ENCODE data around the gene RHNO1.

Gene RHNO1

GRCh38 chr12:2853626-2854025 is 23.4 kb upstream of the RHNO1 start:
- TF ChIP-seq CTCF (IDR thresholded peaks at IDR 0.05; ENCODE audit: insufficient read depth, low read depth, low read length, missing control alignments), result peak; percentile 62
- peak; percentile 28 for DNase-seq (ENCODE audit: low read depth)
- no peak overlapping the region for H3K4me3 ChIP-seq (ENCODE audit: low read depth, low read length)

DNA sequence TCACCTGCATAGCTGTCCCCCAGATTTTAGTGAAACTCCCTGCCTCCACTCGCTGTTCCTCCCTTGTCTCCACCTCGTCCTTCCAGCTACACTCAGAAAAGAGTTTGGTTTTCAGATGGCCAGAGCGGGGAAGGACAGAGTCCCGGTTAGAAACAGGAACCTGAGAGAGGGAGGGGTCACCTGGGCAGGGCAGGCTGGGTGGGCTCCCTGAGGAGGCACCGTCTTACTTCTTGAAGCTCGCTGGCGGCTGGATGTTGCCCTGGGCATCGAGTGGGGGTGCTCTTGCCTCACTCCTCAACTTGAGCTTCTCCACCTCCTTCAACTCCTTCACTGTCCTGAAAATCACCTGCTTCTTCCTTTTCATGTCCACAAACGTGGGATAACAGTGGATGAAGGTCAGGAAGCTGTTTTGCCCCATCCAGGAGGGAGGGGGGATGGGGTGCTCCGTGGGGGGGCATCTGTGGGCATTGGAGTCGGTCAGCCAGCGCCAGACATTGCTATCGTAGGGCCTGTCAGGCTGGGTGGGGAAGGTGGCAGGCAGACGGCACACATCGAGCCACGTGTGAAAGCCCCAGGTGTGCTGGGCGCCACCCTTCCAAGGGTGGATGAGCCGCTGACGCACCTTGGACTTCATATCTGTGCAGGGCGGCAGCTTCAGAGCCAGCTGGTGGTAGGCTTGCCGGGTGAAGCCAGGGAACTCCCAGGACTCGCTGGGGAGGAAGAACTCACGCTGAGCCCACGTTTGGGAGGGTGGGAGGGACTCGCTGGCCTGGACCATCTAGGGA is 22.2 kb upstream of the RHNO1 start:
- H3K4me3 ChIP-seq (ENCODE audit: low read depth, low read length), result no peak overlapping the region
- TF ChIP-seq CTCF (IDR thresholded peaks at IDR 0.05; ENCODE audit: insufficient read depth, low read depth, low read length, missing control alignments), result no peak
- no peak for DNase-seq (ENCODE audit: low read depth)

GRCh38 chr12:2855546-2855945 is 21.5 kb upstream of the RHNO1 start:
- DNase-seq (ENCODE audit: low read depth), result no peak
- no peak overlapping the region for H3K4me3 ChIP-seq (ENCODE audit: low read depth, low read length)
- TF ChIP-seq CTCF (IDR thresholded peaks at IDR 0.05; ENCODE audit: insufficient read depth, low read depth, low read length, missing control alignments), result no peak

DNA sequence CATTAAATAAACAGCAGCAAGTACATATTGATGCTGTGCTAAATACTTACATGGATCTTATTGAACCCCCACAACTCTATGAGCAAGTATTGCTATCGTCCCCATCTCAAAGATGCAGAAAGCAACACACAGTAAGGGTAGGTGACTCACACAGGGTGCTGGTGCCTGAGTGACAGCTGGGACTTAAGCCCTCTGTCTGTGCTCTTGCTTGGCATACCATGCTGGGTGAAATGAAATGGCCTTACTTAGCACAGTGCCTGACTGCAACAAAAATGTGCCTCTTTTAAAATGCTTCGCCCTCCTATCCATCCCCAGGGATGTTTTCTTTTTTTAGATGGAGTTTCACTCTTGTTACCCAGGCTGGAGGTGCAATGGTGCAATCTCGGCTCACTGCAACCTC is 21.0 kb upstream of the RHNO1 start:
- no peak for DNase-seq (ENCODE audit: low read depth)
- TF ChIP-seq CTCF (IDR thresholded peaks at IDR 0.05; ENCODE audit: insufficient read depth, low read depth, low read length, missing control alignments), result no peak
- no peak overlapping the region for H3K4me3 ChIP-seq (ENCODE audit: low read depth, low read length)

- H3K4me3 ChIP-seq (ENCODE audit: low read depth, low read length), result no peak within 1 kb of the TSS
- DNase-seq (ENCODE audit: low read depth), result no peak
- TF ChIP-seq CTCF (IDR thresholded peaks at IDR 0.05; ENCODE audit: insufficient read depth, low read depth, low read length, missing control alignments), result no peak
These were observed 20.0 kb upstream of the RHNO1 start, which contains the start of gene TEX52 for GRCh38 chr12:2857021-2857431. TSS of gene TEX52 (minus strand) at chr12:2857039. CDS start at chr12:2857026, 13 bp downstream.

GRCh38 chr12:2857576-2857975 is 19.4 kb upstream of the RHNO1 start:
- no peak overlapping the region for H3K4me3 ChIP-seq (ENCODE audit: low read depth, low read length)
- no peak for TF ChIP-seq CTCF (IDR thresholded peaks at IDR 0.05; ENCODE audit: insufficient read depth, low read depth, low read length, missing control alignments)
- no peak for DNase-seq (ENCODE audit: low read depth)

DNA sequence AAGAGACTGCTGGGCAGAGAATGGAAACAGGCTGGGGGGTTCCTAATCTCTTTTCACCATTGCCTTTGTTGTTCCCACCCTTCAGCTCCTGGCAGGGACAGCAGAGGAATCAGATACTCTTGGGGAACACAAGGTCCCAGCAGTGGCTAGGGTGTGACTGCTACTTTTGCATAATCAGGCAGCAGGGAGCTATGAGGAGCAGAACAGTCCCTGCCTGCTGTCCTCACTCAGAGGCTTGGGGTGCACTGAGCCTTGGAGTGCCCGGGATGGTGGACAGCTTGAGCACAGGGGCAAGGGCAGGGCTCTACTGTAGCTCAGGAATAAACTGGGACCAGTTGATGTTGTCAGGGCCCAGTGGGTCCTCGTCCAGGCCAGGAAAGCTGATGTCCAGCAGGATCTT is 18.7 kb upstream of the RHNO1 start:
- DNase-seq (ENCODE audit: low read depth), result no peak
- no peak for TF ChIP-seq CTCF (IDR thresholded peaks at IDR 0.05; ENCODE audit: insufficient read depth, low read depth, low read length, missing control alignments)
- H3K4me3 ChIP-seq (ENCODE audit: low read depth, low read length), result no peak overlapping the region

Measured in GM12865 (cell line).